ENCODE data around the gene SYNE2. TPM values are rescaled to one million over a fixed set of nuclear protein-coding genes. Genes with fewer than 3 reads are reported as not detected.

SYNE2 gene
- total and polyA plus RNA-seq, 10 of the 15 experiments (the other 5 are each of a cell fraction or from before 2014, with no cell fraction given): 2.1 to 52.7 (median 38.1) TPM

DNA sequence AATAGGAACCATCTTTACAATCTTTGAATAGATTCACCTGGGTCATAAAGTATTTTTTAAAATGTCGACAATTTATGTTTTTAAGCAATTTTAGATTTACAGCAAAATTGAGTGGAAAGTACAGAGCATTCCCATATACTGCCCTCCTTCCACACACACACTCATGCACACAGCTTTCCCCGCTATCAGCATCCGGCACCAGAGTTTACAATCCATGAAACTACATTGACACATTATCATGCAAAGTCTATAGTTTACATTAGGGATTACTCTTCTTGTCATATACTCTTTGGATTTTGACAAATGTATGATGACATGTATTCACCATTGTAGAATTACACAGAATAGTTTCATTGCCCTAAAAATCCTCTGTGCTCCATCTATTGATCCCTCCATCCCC, 9.0 kb upstream of the SYNE2 start (continued):
- TF ChIP-seq, protein P1, sequence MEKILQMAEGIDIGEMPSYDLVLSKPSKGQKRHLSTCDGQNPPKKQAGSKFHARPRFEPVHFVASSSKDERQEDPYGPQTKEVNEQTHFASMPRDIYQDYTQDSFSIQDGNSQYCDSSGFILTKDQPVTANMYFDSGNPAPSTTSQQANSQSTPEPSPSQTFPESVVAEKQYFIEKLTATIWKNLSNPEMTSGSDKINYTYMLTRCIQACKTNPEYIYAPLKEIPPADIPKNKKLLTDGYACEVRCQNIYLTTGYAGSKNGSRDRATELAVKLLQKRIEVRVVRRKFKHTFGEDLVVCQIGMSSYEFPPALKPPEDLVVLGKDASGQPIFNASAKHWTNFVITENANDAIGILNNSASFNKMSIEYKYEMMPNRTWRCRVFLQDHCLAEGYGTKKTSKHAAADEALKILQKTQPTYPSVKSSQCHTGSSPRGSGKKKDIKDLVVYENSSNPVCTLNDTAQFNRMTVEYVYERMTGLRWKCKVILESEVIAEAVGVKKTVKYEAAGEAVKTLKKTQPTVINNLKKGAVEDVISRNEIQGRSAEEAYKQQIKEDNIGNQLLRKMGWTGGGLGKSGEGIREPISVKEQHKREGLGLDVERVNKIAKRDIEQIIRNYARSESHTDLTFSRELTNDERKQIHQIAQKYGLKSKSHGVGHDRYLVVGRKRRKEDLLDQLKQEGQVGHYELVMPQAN (conservative IDR thresholded peaks at IDR 0.05): no peak

DNA sequence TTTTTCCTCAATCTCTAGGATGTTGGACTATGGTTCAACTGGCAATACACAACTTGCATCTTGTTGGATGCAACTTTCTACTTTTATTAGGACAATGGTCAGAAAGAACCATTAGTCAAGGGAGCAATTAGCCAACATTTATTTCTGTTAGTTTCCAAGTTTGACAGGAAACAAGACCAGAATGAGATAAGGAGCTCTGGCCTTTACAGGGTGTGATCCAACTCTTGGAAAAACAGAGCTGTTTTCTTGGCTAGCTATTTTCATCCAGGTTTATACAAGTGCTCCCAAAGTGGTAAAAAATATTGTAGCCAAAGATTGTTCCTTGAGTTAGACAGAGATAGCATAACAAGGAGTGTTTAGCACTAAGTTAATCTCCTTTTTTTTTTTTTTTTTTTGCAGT, 3.9 kb upstream of the SYNE2 start:
- in situ Hi-C loops (cut with MboI): no loop called here
- H3K4me3 ChIP-seq: no peak overlapping the region
- FAIRE-seq: no peak

More for the DNA sequence above, 3.9 kb upstream of the SYNE2 start:
- no TSS peak for BruUV-seq (replicated peaks)
- peaks cover 8% of the 10 kb centered on the region for H3K79me2 ChIP-seq (ENCODE audit: control insufficient read depth, insufficient read depth, low read length)
- no peak overlapping the region for H3K4me2 ChIP-seq (ENCODE audit: control insufficient read depth, insufficient read depth)
- H4K20me1 ChIP-seq (ENCODE audit: control insufficient read depth, insufficient read depth): no peaks in the 10 kb centered on the region
- ChIA-PET SMC1A (ENCODE audit: uncharacterized antibody, unreplicated experiment) (interaction anchor here (0.9 to 1.0 kb wide), 3 partner anchors 12 to 146 kb away, joined by 3 to 6 read pairs (median 3); no protein-coding TSS in a partner anchor), POLR2A (no interaction called here), CTCF (interaction anchor here (0.8 to 1.0 kb wide), 4 partner anchors 137 to 460 kb away, joined by 3 to 5 read pairs (median 3); partner anchors contain the start of gene ESR2), RAD21 (ENCODE audit: unreplicated experiment) (no interaction called here)
- no peak overlapping the region for H3K9ac ChIP-seq (ENCODE audit: control insufficient read depth, insufficient read depth, low read length)
- no peak for ATAC-seq
- DNase-seq (ENCODE audit: low read depth, low spot score): no peak
- no peak overlapping the region for H3K27ac ChIP-seq (ENCODE audit: control insufficient read depth, insufficient read depth)
- TF ChIP-seq, protein P2, sequence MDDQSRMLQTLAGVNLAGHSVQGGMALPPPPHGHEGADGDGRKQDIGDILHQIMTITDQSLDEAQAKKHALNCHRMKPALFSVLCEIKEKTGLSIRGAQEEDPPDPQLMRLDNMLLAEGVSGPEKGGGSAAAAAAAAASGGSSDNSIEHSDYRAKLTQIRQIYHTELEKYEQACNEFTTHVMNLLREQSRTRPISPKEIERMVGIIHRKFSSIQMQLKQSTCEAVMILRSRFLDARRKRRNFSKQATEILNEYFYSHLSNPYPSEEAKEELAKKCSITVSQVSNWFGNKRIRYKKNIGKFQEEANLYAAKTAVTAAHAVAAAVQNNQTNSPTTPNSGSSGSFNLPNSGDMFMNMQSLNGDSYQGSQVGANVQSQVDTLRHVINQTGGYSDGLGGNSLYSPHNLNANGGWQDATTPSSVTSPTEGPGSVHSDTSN (IDR thresholded peaks at IDR 0.05; ENCODE audit: insufficient replicate concordance, low read depth, low read length): no peak
- TF ChIP-seq RAD51 (IDR thresholded peaks at IDR 0.05) (no peak), SMAD1 (IDR thresholded peaks at IDR 0.05; ENCODE audit: low read depth, partially characterized antibody) (no peak)
- TF ChIP-seq, protein P3, sequence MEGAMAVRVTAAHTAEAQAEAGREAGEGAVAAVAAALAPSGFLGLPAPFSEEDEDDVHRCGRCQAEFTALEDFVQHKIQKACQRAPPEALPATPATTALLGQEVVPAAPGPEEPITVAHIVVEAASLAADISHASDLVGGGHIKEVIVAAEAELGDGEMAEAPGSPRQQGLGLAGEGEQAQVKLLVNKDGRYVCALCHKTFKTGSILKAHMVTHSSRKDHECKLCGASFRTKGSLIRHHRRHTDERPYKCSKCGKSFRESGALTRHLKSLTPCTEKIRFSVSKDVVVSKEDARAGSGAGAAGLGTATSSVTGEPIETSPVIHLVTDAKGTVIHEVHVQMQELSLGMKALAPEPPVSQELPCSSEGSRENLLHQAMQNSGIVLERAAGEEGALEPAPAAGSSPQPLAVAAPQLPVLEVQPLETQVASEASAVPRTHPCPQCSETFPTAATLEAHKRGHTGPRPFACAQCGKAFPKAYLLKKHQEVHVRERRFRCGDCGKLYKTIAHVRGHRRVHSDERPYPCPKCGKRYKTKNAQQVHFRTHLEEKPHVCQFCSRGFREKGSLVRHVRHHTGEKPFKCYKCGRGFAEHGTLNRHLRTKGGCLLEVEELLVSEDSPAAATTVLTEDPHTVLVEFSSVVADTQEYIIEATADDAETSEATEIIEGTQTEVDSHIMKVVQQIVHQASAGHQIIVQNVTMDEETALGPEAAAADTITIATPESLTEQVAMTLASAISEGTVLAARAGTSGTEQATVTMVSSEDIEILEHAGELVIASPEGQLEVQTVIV (IDR thresholded peaks at IDR 0.05; ENCODE audit: borderline replicate concordance, partially characterized antibody): no peak
- no peaks in the 10 kb centered on the region for H3K9me3 ChIP-seq (replicated peaks; ENCODE audit: control insufficient read depth, insufficient read depth, low read length)
- no peaks in the 10 kb centered on the region for H3K36me3 ChIP-seq (ENCODE audit: control insufficient read depth in 2 of 2, insufficient read depth in 2 of 2, low read length in 1 of 2)
- intact Hi-C loops (cut with micrococcal nuclease; ENCODE audit: unreplicated experiment): no loop called here
- H3K27me3 ChIP-seq (replicated peaks in 1 of 2; ENCODE audit: control insufficient read depth in 2 of 2, insufficient read depth in 2 of 2, low read length in 1 of 2): no peaks in the 10 kb centered on the region
- no peak overlapping the region for H2AFZ ChIP-seq (ENCODE audit: control insufficient read depth, low read depth, low read length)
- peaks cover 3% of the 10 kb centered on the region; the same call in 1 of the 2 replicates for H3K4me1 ChIP-seq (ENCODE audit: control insufficient read depth, insufficient read depth, low read length)
